Stimulated activated memory B cell treated with anti-CD40 and anti-IgM and Interleukin-4, amounts not matched to agents 10 μg/mL and 1 μg/mL and 100 μg/mL, for 72 hours (primary cell): ENCODE results near the gene MTX2.
"Not testable (repeated sequence)": the region's sequence is repeated elsewhere in the genome, so short reads cannot be mapped to it uniquely, and the experiment has no call there.

Experiments
- ATAC-seq: fragments of 150-1000 bp; cut with Tn5 transposase; 2 replicates; pipeline ENCODE4 v1.10.0; 2021
- H3K27ac Mint-ChIP-seq: one replicate; pipeline ENCODE4 v1.8.0; 2022; ENCODE audit warnings: mild to moderate bottlenecking, mixed read lengths
- H3K27me3 Mint-ChIP-seq: one replicate; pipeline ENCODE4 v1.8.0; 2022; ENCODE audit warnings: mixed read lengths
- H3K36me3 Mint-ChIP-seq: one replicate; pipeline ENCODE4 v1.8.0; 2022; ENCODE audit warnings: mixed read lengths
- H3K4me1 Mint-ChIP-seq: one replicate; pipeline ENCODE4 v1.8.0; 2022; ENCODE audit warnings: mixed read lengths
- H3K4me3 Mint-ChIP-seq: one replicate; pipeline ENCODE4 v1.8.0; 2022; ENCODE audit warnings: mild to moderate bottlenecking, moderate library complexity, mixed read lengths
- H3K9me3 Mint-ChIP-seq: one replicate; pipeline ENCODE4 v1.8.0; 2022; ENCODE audit warnings: mixed read lengths

Gene MTX2

GRCh38 chr2:176272870-176273459, 3.7 kb downstream of the MTX2 start:
- Mint-ChIP-seq H3K4me3 (no peak overlapping the region), H3K27ac (no peak overlapping the region), H3K9me3 (no peaks in the 10 kb centered on the region), H3K4me1 (peaks cover 25% of the 10 kb centered on the region), H3K27me3 (no peaks in the 10 kb centered on the region), H3K36me3 (peaks cover 13% of the 10 kb centered on the region)
- no peak for ATAC-seq

DNA sequence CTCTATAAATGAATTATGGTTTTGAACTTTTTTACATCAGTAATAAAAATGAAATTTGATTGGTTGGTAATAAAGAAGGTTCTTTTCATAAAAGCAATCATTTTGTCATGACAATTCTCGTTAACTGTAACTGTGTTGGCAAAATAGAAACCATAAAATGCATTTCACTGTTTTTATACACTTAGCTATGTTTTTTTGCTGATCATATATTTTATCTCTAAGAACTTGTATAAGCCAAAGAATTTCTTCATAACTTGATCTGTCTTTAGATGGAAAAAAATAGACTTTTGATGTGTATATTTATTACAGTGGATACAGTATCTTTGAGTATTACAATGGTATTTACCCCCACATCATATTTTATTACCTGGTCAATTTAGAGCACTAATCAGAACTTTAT, 9.7 kb downstream of the MTX2 start:
- Mint-ChIP-seq H3K36me3 (peaks cover 21% of the 10 kb centered on the region), H3K9me3 (no peaks in the 10 kb centered on the region), H3K27ac (no peak overlapping the region), H3K4me1 (peaks cover 41% of the 10 kb centered on the region), H3K4me3 (no peak overlapping the region), H3K27me3 (no peaks in the 10 kb centered on the region)
- ATAC-seq = no peak

DNA sequence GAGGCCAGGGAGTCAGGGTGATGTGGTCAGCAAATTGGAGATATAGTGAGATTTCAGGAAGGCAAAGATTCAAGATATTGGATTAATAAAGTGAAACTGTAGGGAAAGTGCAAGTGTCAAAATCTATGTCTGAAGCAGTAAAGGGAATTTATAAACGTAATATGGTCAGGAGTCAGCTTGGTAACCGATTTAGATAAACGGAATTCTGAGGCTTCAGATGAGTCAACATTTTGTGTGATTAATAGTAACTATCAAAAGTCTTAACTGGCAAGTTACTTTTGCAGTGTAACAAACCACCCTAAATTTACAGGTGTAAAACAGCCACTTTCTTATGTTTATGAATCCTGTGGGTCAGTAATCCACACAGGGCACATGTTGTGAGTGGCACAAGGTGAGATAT, 10.9 kb downstream of the MTX2 start:
- no peak overlapping the region for H3K27ac Mint-ChIP-seq
- H3K27me3 Mint-ChIP-seq = no peaks in the 10 kb centered on the region
- H3K4me1 Mint-ChIP-seq = peaks cover 35% of the 10 kb centered on the region
- no peak for ATAC-seq
- H3K9me3 Mint-ChIP-seq = no peaks in the 10 kb centered on the region
- H3K36me3 Mint-ChIP-seq = peaks cover 14% of the 10 kb centered on the region
- no peak overlapping the region for H3K4me3 Mint-ChIP-seq

DNA sequence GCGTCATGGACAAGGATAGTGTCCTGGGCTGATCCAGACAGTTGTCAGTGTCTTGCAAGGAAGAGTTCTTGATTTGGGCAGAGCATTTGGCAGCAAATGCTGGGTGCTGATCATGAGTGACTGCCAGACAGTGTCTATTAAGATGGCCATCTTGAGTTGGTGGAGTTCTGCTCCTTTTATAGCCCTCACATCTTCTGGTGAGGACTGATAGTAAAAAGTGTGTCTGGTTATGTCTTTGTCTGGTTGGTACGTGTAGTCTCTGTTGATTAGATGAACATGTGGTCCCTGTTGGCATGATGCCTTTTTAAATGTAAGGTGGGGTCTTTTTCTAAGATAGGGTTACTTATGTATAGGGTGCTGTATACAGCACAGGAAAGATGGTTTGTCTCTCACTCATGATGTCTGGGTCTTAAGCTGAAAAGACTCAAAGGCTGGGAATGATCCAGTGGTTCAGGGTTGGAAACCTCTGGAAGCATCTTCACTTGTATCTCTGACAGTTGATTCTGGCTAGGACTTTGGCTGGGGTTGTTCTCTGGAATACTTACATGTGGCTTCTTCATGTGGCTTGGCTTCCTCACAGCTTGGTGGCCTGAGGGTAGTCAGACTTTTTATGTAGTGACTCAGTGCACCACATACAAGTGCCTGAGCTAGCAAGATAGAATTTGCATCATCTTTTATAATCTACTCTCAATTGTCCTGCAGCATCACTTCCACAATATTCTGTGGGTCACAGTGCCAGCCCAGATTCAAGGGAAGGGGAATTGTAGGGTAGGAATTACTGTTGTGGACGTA, 11.8 kb downstream of the MTX2 start:
- ATAC-seq = no peak
- H3K9me3 Mint-ChIP-seq = no peaks in the 10 kb centered on the region
- no peak overlapping the region for H3K27ac Mint-ChIP-seq
- H3K4me1 Mint-ChIP-seq = peaks cover 44% of the 10 kb centered on the region
- H3K4me3 Mint-ChIP-seq = no peak overlapping the region
- H3K36me3 Mint-ChIP-seq = peaks cover 23% of the 10 kb centered on the region
- no peaks in the 10 kb centered on the region for H3K27me3 Mint-ChIP-seq

DNA sequence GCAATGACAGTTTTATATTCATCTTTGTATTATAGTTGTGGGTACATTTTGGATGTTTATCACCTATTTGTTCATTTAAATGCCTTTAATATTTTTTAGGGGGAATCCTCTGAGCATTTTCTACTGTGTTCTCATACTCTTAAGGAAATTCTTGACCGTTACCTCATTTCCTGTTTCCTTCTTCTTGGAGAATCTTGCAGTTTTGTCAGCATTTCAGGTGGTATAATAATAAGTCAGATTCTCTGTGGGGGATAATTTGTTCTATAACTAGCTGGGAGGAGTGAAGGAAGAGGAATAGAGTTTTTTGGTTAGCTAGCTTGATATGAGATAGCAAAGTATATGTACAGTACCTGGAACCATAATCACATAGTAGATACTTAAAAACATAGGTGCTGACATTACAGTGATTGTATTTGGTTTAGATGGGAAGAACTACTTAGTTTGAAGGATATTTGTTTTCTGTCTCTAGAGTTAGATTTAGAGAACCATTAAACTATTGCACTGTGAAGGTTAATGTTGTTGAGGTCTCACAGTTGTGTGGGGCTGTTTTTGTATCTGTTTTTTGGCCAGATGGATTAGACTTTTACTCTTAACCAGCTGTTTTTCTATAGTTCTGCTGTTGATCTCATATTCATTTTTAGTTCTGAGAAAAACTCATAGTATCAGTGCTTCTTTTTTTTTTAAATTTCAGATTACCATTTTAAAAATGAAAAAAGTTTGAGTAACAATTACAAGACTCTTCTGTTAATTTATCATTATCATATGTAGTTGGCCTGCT, 14.2 kb downstream of the MTX2 start:
- Mint-ChIP-seq H3K36me3 (peaks cover 42% of the 10 kb centered on the region), H3K4me3 (no peak overlapping the region), H3K9me3 (no peaks in the 10 kb centered on the region), H3K27ac (no peak overlapping the region), H3K27me3 (no peaks in the 10 kb centered on the region), H3K4me1 (peaks cover 62% of the 10 kb centered on the region)
- ATAC-seq = no peak

- H3K27ac Mint-ChIP-seq = no peak overlapping the region
- no peaks in the 10 kb centered on the region for H3K9me3 Mint-ChIP-seq
- peaks cover 64% of the 10 kb centered on the region for H3K4me1 Mint-ChIP-seq
Observed at GRCh38 chr2:176284461-176285049, 15.3 kb downstream of the MTX2 start.

DNA sequence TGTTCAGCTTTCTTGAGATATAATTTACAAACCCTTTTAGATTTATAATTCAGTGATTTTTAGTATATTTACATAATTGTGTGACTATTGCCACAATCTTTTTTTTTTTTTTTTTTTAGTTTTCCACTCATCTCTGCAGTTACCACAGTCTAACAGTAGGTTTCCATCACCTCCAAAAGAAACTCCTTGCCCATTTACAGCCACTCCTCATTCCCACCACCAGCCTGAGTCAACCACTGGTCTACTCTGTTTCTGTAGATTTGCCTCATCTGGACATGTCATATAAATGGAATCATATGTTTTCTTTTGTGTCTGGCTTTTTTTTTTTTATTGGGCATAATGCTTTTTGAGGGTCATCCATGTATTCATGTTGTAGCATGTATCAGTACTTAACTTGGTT, 16.1 kb downstream of the MTX2 start:
- ATAC-seq = no peak
- Mint-ChIP-seq H3K36me3 (peaks cover 38% of the 10 kb centered on the region), H3K4me1 (peaks cover 65% of the 10 kb centered on the region), H3K9me3 (no peaks in the 10 kb centered on the region), H3K4me3 (no peak overlapping the region), H3K27me3 (no peaks in the 10 kb centered on the region), H3K27ac (no peak overlapping the region)

More at GRCh38 chr2:176284461-176285049, 15.3 kb downstream of the MTX2 start:
- ATAC-seq = no peak
- H3K36me3 Mint-ChIP-seq = peaks cover 44% of the 10 kb centered on the region
- no peaks in the 10 kb centered on the region for H3K27me3 Mint-ChIP-seq
- no peak overlapping the region for H3K4me3 Mint-ChIP-seq

- no peak for ATAC-seq
- H3K4me1 Mint-ChIP-seq = peaks cover 47% of the 10 kb centered on the region
- no peaks in the 10 kb centered on the region for H3K27me3 Mint-ChIP-seq
- H3K4me3 Mint-ChIP-seq = no peak overlapping the region
- H3K9me3 Mint-ChIP-seq = no peaks in the 10 kb centered on the region
- H3K27ac Mint-ChIP-seq = no peak overlapping the region
- peaks cover 23% of the 10 kb centered on the region for H3K36me3 Mint-ChIP-seq
Observed at GRCh38 chr2:176291335-176291734, 22.1 kb downstream of the MTX2 start.

GRCh38 chr2:176291809-176292283, 22.6 kb downstream of the MTX2 start:
- Mint-ChIP-seq H3K27me3 (no peaks in the 10 kb centered on the region), H3K9me3 (no peaks in the 10 kb centered on the region), H3K27ac (no peak overlapping the region), H3K36me3 (peaks cover 18% of the 10 kb centered on the region), H3K4me3 (no peak overlapping the region), H3K4me1 (peaks cover 42% of the 10 kb centered on the region)
- no peak for ATAC-seq

- H3K36me3 Mint-ChIP-seq = peaks cover 16% of the 10 kb centered on the region
- H3K4me3 Mint-ChIP-seq = no peak overlapping the region
- ATAC-seq = no peak
- H3K9me3 Mint-ChIP-seq = no peaks in the 10 kb centered on the region
- peaks cover 40% of the 10 kb centered on the region for H3K4me1 Mint-ChIP-seq
- no peak overlapping the region for H3K27ac Mint-ChIP-seq
- H3K27me3 Mint-ChIP-seq = no peaks in the 10 kb centered on the region
Observed at GRCh38 chr2:176292608-176293007, 23.4 kb downstream of the MTX2 start.

DNA sequence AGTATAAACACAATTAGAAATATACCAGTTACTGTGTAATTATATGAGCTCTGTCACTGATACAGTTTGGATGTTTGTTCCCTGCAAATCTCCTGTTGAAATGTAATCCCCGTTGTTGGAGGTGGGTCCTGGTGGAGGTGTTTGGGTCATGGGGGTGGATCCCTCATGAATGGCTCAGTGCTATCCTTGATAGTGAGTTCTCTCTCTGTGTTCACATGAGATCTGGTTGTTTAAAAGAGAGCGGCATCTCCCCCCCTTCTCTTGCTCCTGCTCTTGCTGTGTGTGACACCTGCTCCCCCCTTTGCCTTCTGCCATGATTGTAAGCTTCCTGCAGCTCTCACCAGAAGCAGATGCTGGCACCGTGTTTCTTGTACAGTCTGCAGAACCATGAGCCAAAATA, 24.1 kb downstream of the MTX2 start:
- H3K27ac Mint-ChIP-seq = no peak overlapping the region
- H3K9me3 Mint-ChIP-seq = no peaks in the 10 kb centered on the region
- no peak for ATAC-seq
- no peaks in the 10 kb centered on the region for H3K27me3 Mint-ChIP-seq
- H3K4me3 Mint-ChIP-seq = no peak overlapping the region
- H3K4me1 Mint-ChIP-seq = peaks cover 33% of the 10 kb centered on the region
- H3K36me3 Mint-ChIP-seq = peaks cover 9% of the 10 kb centered on the region

- no peaks in the 10 kb centered on the region for H3K9me3 Mint-ChIP-seq
- no peak overlapping the region for H3K27ac Mint-ChIP-seq
- H3K4me3 Mint-ChIP-seq = no peak overlapping the region
- ATAC-seq = no peak
- peaks cover 6% of the 10 kb centered on the region for H3K36me3 Mint-ChIP-seq
- H3K27me3 Mint-ChIP-seq = no peaks in the 10 kb centered on the region
- peaks cover 7% of the 10 kb centered on the region for H3K4me1 Mint-ChIP-seq
Observed at GRCh38 chr2:176297067-176297466, 27.8 kb downstream of the MTX2 start.

GRCh38 chr2:176297737-176298136, 28.5 kb downstream of the MTX2 start:
- no peaks in the 10 kb centered on the region for H3K27me3 Mint-ChIP-seq
- no peaks in the 10 kb centered on the region for H3K9me3 Mint-ChIP-seq
- no peak overlapping the region for H3K4me3 Mint-ChIP-seq
- peaks cover 7% of the 10 kb centered on the region for H3K4me1 Mint-ChIP-seq
- ATAC-seq = no peak
- H3K36me3 Mint-ChIP-seq = peaks cover 6% of the 10 kb centered on the region
- H3K27ac Mint-ChIP-seq = no peak overlapping the region

DNA sequence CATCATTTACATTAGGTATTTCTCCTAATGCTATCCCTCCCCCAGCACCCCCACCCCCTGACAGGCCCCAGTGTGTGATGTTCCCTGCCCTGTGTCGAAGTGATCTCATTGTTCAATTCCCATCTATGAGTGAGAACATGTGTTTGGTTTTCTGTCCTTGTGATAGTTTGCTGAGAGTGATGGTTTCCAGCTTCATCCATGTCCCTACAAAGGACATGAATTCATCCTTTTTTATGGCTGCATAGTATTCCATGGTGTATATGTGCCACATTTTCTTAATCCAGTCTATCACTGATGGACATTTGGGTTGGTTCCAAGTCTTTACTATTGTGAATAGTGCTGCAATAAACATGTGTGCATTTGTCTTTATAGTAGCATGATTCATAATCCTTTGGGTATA, 36.8 kb downstream of the MTX2 start:
- Mint-ChIP-seq H3K4me1 (peaks cover 20% of the 10 kb centered on the region), H3K36me3 (peaks cover 58% of the 10 kb centered on the region)
- not testable (repeated sequence) for H3K27ac Mint-ChIP-seq, H3K9me3 Mint-ChIP-seq, ATAC-seq, H3K4me3 Mint-ChIP-seq, H3K27me3 Mint-ChIP-seq

DNA sequence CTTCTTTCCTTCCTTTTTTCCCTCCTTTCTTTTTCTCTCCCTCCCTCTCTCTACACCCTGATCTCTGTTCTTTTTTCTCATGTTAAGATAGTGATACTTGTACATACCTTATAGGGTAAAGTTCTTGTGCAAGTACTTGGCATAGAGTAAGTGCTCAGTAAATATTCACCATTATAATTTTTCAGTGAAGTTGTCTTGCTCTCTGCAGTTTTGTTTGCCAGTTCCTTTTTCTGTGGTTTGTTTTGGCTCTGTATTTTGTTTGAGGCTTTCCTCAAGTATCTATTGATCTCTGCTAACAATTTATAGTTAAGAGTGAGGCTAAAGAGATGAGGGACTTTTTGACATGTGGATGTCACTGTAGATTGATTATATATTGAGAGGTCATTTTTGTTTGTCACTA, 48.0 kb downstream of the MTX2 start:
- Mint-ChIP-seq H3K9me3 (no peaks in the 10 kb centered on the region), H3K27ac (no peak overlapping the region), H3K4me1 (peaks cover 4% of the 10 kb centered on the region), H3K27me3 (no peaks in the 10 kb centered on the region), H3K36me3 (peaks cover 22% of the 10 kb centered on the region), H3K4me3 (no peak overlapping the region)
- no peak for ATAC-seq
